Gastrocnemius medialis (tissue), 4 donors: ENCODE data around the gene PRR15. TPM values are rescaled to one million over a fixed set of nuclear protein-coding genes. Genes with fewer than 3 reads are reported as not detected.

Source experiments
- ATAC-seq, 2 donors: fragments of 150-250 bp; one replicate each; pipeline ENCODE4 v1.9.1; 2016
- DNase-seq, 2 donors: peaks; one replicate each; pipeline ENCODE4 v3.0.0-alpha.2; 2019
- H3K27ac ChIP-seq, 4 donors: fragments of 200-600 bp; sonication (generic); 1 replicate in 1 of 4; 2 replicates in 3 of 4; pipeline ENCODE4 v1.5.1; 2016 to 2018; ENCODE audit warnings: mild to moderate bottlenecking in 2 of 4, moderate library complexity in 1 of 4
- H3K27me3 ChIP-seq, 3 donors: fragments of 200-600 bp; sonication (generic) in 2 of 3; 1 replicate in 1 of 3; 2 replicates in 2 of 3; pipeline versions ENCODE4 v1.5.1 to v1.6.0; 2016 to 2019; ENCODE audit warnings: mild to moderate bottlenecking in 1 of 3, moderate library complexity in 1 of 3
- H3K36me3 ChIP-seq, 2 donors: fragments of 200-600 bp; sonication (generic) in 1 of 2; one replicate each; pipeline ENCODE4 v1.5.1; 2017 to 2018
- H3K4me1 ChIP-seq, 2 donors: fragments of 200-600 bp; sonication (generic) in 1 of 2; one replicate each; pipeline ENCODE4 v1.5.1; 2016 to 2017; ENCODE audit warnings: mild to moderate bottlenecking in 2 of 2
- H3K4me3 ChIP-seq, 4 donors: fragments of 200-600 bp; sonication (generic) in 3 of 4; 1 replicate in 1 of 4; 2 replicates in 3 of 4; pipeline ENCODE4 v1.5.1; 2016 to 2019; ENCODE audit warnings: mild to moderate bottlenecking in 2 of 4
- H3K9me3 ChIP-seq, 3 donors: fragments of 200-600 bp; sonication (generic) in 2 of 3; 1 replicate in 1 of 3; 2 replicates in 2 of 3; pipeline ENCODE4 v1.5.1; 2016 to 2019
- POLR2A ChIP-seq, 2 donors: fragments of 450-650 bp; IDR thresholded peaks; one replicate each; pipeline ENCODE4 v1.6.1; 2017; ENCODE audit warnings: antibody characterized with exemption in 2 of 2, mild to moderate bottlenecking in 2 of 2, moderate library complexity in 2 of 2
- in situ Hi-C, 4 donors: fragments of 200-750 bp; cut with MboI; loops; one replicate each; pipeline versions ENCODE4 v1.15.0 to v1.8.0; 2017; ENCODE audit warnings: low sequenced_read_pairs in 4 of 4
- intact Hi-C: fragments of 100-400 bp; cut with DNase I; formaldehyde crosslinking; loops from one replicate; pipeline ENCODE4 v1.15.1; 2023; ENCODE audit warnings: low total_unique reads
- total RNA-seq, 4 donors: library from RNA; depleted of rRNA; stranded (reverse); fragments of >200 nt; gene quantifications; one replicate each; pipeline versions ENCODE4 v1.1.0 to v1.2.3, GENCODE V29; 2016
- TF ChIP-seq, protein P1 (sequence below), 5 experiments: fragments of 450-650 bp in 3 of 5; fragments of 200-600 bp in 2 of 5; sonication (generic) in 2 of 5; IDR thresholded peaks in 4 of 5; conservative IDR thresholded peaks in 1 of 5; 1 replicate in 4 of 5; 2 replicates in 1 of 5; pipeline ENCODE4 v1.5.1; 2016 to 2019; ENCODE audit warnings: antibody characterized with exemption in 5 of 5, mild to moderate bottlenecking in 3 of 5, moderate library complexity in 3 of 5

The PRR15 gene
- total RNA-seq, 4 donors from 2014 or later, result 0.20 to 1.3 TPM; not detected in 2

DNA sequence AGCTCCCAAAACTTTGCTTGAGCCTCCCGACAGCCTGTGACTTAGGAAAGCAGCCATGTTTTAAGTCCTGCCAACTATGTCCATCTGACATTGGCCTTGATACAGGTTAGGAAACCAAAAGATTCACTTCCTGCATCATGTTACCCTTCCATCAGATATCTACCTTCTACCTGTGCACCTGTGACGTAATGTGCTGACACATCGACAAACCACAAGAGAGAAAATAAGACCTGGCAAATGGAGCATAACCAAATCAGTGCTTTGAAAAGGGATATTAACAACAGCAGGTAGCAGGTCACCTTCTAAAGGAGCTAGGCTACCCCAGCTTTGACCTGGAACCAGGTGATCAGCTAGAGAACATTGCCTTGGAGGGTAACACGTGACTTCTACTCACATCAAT, 14.8 kb upstream of the PRR15 start:
- ATAC-seq (no peak), DNase-seq (no peak)
- no peaks in the 10 kb centered on the region for H3K9me3 ChIP-seq
- in situ Hi-C loops, result no loop called here
- intact Hi-C loops, result no loop called here
- H3K27me3 ChIP-seq, result no peaks in the 10 kb centered on the region
- H3K27ac ChIP-seq, result no peak overlapping the region
- no peak for TF ChIP-seq POLR2A (IDR thresholded peaks at IDR 0.05)
- TF ChIP-seq, protein P1, sequence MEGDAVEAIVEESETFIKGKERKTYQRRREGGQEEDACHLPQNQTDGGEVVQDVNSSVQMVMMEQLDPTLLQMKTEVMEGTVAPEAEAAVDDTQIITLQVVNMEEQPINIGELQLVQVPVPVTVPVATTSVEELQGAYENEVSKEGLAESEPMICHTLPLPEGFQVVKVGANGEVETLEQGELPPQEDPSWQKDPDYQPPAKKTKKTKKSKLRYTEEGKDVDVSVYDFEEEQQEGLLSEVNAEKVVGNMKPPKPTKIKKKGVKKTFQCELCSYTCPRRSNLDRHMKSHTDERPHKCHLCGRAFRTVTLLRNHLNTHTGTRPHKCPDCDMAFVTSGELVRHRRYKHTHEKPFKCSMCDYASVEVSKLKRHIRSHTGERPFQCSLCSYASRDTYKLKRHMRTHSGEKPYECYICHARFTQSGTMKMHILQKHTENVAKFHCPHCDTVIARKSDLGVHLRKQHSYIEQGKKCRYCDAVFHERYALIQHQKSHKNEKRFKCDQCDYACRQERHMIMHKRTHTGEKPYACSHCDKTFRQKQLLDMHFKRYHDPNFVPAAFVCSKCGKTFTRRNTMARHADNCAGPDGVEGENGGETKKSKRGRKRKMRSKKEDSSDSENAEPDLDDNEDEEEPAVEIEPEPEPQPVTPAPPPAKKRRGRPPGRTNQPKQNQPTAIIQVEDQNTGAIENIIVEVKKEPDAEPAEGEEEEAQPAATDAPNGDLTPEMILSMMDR (IDR thresholded peaks at IDR 0.05 in 4 of 5, conservative IDR thresholded peaks at IDR 0.05 in 1 of 5), result no peak
- no peaks in the 10 kb centered on the region for H3K4me1 ChIP-seq
- H3K4me3 ChIP-seq, result no peak overlapping the region
- H3K36me3 ChIP-seq, result no peaks in the 10 kb centered on the region

DNA sequence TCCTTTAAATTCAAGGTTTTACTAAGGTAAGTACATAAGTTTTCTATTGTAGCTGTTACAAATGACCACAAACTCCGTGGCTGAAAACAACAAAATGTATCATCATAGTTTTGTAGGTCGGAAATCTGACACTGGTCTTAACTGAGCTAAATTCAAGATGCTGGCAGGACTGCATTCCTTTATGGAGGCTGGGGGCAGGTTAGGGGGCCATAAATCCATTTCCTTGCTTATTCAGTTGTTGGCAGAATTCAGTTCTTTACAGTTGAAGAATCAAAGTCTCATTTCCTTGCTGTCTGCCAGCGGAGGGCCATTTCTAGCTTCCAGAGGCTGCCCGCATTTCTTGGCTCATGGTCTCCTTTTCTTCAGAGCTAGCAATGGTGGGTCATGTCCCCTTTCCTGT, 11.2 kb upstream of the PRR15 start:
- Histone ChIP-seq H3K9me3 (no peaks in the 10 kb centered on the region), H3K4me1 (no peaks in the 10 kb centered on the region), H3K27ac (no peak overlapping the region), H3K4me3 (no peak overlapping the region), H3K36me3 (no peaks in the 10 kb centered on the region), H3K27me3 (no peaks in the 10 kb centered on the region)
- TF ChIP-seq, protein P1 (IDR thresholded peaks at IDR 0.05 in 4 of 5, conservative IDR thresholded peaks at IDR 0.05 in 1 of 5), result no peak
- in situ Hi-C loops, result no loop called here
- DNase-seq, result no peak
- intact Hi-C loops, result no loop called here
- no peak for ATAC-seq

DNA sequence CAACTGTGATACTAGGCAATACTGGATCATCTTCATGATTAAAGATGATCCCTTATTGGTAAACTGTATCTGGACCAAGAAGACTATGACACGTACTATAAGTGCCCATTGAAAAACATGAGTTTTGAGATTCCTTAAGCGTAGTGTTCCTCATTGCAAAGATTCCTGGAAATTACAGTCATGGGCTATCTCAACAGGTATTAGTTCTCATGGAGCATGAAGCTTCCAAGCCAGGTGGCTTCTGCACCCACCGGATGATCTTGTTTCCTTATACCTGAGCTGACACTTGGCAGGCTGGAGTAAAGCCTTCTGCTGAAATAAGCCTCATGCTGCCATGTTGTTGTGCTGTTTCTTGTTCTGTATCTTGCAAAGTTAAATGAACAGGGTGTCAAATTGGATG, 8.6 kb upstream of the PRR15 start:
- TF ChIP-seq, protein P1 (IDR thresholded peaks at IDR 0.05 in 4 of 5, conservative IDR thresholded peaks at IDR 0.05 in 1 of 5), result no peak
- TF ChIP-seq POLR2A (IDR thresholded peaks at IDR 0.05), result no peak
- H3K36me3 ChIP-seq, result no peaks in the 10 kb centered on the region
- no peaks in the 10 kb centered on the region for H3K9me3 ChIP-seq
- H3K4me1 ChIP-seq, result no peaks in the 10 kb centered on the region
- intact Hi-C loops, result no loop called here
- no peak for DNase-seq
- no peak overlapping the region for H3K4me3 ChIP-seq
- peaks cover 0 to 2% (median 0%) of the 10 kb centered on the region in 3 donors for H3K27me3 ChIP-seq
- in situ Hi-C loops, result no loop called here
- no peak overlapping the region for H3K27ac ChIP-seq
- ATAC-seq, result no peak

DNA sequence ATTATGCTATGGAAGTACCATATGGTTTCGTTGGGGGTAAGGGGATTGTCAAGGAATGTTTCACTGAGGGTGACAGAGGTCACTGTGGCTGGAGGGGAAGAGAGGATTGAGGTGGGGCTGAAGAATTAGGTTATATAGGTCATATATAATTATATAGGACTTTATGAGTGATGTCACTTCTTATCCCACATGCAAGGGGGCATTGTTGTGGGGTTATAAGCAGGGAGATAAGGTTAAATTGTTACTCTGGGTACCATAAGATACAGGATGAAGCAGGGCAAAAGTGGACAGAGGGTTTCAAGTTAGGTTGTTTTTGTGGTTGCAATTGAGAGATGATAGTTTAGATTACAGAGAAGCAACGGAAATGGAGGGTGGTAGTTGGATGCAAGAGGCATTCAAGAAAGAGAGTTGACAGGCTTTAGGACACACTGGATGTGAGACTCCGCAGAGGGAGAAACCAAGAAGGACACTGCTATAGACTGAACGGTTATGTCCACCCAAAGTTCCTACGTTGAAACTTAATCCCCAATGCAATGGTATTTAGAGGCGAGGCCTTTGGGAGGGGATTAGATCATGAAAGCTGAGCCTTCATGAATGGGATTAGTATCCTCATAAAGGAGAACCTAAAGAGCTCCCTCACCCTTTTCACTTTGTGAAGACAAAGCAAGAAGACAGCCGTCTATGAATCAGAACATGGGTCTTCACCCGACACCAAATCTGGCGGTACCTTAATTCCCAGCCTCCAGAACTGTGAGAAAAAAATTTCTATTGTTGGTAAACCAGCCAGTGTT, 7.0 kb upstream of the PRR15 start:
- Histone ChIP-seq H3K4me3 (no peak overlapping the region), H3K36me3 (no peaks in the 10 kb centered on the region), H3K27ac (no peak overlapping the region), H3K4me1 (no peaks in the 10 kb centered on the region), H3K9me3 (no peaks in the 10 kb centered on the region), H3K27me3 (peaks cover 0 to 17% (median 5%) of the 10 kb centered on the region in 3 donors)
- no peak for ATAC-seq
- intact Hi-C loops (no loop called here), in situ Hi-C loops (no loop called here)
- DNase-seq, result no peak
- no peak for TF ChIP-seq POLR2A (IDR thresholded peaks at IDR 0.05)
- TF ChIP-seq, protein P1 (IDR thresholded peaks at IDR 0.05 in 4 of 5, conservative IDR thresholded peaks at IDR 0.05 in 1 of 5), result no peak
